GM21528 (cell line): ENCODE results near the gene OCIAD2.
"Not testable (repeated sequence)": the region's sequence is repeated elsewhere in the genome, so short reads cannot be mapped to it uniquely, and the experiment has no call there.

Experiments used
- ATAC-seq: cut with Tn5 transposase; IDR thresholded peaks from one replicate; pipeline ENCODE4 v1.9.1; 2021; ENCODE audit warnings: mild to moderate bottlenecking, moderate library complexity; ENCODE audit not compliant: unreplicated experiment, low FRiP score

OCIAD2 gene, protein sequence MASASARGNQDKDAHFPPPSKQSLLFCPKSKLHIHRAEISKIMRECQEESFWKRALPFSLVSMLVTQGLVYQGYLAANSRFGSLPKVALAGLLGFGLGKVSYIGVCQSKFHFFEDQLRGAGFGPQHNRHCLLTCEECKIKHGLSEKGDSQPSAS

DNA sequence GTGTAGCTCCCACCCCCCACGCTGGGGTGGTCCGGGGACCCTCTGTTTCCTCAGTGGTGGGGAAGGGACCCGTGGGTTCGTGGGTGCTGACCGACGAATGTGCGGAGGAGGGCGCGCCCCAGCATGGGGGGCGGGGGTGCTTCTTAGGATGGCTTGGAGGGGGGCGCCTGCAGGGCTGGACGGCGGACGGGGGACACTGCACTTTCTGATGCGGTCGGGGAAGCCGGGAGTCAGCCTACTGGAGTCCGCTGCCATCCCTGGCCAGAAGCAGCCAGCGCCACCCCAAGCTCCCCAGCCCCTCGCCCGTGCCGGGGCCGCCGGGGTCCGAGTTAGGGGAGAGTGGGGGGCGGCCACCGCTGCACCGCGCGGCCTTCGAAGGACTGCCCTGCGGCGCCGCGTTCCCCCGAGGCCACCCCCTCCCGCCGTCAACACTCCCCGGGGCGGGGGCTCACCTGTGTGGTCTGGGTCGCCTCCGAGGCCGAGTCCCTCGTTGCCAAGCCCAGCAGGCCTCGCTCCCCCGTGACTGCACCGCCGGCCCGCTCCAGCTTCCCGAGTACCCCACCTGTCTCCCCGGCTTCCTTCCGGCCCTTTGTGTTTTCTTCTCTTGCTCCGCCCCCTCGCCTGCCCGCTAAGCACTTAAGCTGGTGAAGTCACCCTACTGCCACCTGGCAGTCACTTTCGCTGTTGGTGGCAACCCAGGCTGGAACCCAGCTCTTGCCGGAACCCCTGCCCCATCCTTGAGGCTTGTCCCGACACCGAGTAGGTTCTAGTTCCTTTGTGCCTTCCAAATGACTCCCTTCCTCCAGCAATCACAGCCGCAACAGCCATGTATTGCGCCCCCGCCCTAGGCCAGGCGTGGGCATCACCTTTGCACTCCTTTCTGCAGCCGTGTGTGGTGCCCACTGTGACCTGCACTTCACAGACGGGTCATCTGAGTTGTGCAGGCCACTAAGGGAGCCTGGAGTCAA lies at the start of gene OCIAD2:
TSS of gene OCIAD2 (minus strand) at position 569 of the 968 bp plus-strand sequence. CDS start 2,225 bp downstream, outside the sequence.
- ATAC-seq, result peak; percentile 97

DNA sequence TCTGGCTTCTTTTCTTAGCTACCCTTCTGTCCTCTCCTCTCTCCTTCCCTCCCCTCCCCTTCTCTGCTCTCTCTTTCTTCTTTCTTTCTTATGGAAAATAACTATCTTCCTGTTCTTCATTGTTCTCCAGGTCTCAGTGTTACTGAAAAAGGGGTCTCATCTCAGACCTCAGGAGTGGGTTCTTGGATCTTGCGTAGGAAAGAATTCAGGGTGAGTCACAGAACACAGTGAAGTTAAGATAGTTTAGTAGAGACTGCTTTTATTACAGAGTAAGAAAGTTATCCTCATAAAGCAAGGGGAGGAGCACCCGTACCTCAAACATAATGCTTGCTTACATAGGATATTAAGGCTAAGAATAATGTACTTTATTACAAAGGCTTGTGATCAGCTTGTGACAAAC lies 47.7 kb upstream of the OCIAD2 start:
- ATAC-seq, result no peak

DNA sequence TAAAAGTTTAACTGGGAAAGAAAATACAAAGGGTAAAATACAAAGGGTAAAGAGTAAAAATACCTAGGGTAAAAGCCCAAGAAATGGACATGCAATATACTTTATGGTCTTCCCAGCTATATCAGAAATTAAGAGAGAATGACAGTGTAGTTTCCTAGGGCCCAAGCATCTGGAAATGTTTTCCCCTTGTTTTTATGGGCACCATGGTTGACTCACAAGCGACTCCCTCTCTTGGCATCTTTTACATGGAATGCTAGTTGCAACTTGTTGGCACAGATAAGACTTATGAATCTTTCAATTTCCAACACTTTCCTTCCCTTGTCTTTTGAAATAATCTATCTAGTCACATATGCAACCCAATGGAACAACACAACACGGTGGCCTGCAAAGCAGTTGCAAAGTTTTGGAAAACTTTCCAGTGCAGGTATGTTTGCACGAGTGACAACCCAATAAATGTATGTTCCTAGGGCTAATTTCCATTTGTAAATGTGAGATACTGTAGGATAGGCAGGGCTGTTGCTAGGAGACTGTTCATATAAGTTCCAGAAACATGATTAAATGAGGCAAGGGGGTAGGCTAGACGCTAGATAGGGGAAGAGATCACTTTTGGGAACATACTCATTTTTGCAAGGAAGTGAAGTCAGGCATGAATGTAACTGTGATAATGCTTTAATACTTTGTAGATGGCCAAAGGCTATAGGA lies 43.1 kb upstream of the OCIAD2 start:
- no peak for ATAC-seq

DNA sequence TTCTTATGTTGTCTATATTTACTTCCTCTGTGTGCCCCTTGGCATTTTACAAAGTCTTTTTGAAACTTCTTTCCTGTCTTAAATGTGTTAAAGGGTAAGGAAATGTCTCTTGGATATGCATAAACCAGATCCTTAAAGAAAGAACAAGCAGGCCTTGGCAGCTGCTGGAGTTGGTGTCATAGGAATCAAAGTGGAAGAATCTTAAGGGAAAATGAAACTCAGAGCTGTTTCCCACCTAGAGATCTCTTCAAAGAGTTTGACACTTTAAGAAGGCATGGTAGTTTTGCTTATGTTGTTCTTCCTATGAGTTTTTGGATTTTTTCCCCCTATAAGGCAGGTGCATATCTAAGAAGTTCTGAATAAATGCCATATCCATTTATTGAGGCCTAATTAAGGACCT lies 42.5 kb upstream of the OCIAD2 start:
- ATAC-seq, result no peak

DNA sequence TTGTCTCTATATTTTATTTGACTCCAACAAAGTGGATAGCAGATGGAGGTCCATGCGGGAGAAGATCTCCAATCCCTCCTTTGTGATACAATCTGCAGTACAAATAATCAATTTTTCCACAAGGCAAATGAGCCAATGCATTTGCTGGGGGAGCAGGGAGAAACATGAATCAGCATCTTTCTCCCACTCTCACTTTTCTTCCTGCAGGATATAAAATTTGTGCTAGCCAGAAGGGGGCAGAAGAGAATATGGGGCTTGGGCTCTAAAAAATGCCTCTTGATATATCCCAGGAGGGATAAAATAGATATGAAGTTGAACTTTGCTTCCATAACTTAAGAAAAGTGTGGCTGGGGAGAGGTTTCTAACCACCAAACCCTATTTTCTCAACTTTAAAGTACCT lies 41.2 kb upstream of the OCIAD2 start:
- ATAC-seq, result no peak

DNA sequence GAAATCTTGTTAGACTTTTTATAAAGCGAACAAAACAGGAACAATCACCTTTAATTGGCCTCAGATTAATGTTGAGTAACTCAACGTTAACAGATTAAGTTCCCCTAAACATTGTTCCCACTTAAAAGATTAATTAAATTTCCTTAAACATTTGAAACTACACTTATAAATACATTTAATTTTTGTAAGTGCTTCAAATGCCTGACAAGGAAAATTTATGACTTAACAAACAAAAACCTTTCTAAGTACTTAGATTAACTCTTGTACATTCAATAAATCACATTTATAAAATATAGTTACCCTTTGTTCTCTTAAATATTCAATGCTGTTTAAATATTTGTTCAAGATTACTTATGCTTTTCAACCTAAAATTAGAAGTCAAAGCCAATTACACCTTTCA lies 39.4 kb upstream of the OCIAD2 start:
- no peak for ATAC-seq

DNA sequence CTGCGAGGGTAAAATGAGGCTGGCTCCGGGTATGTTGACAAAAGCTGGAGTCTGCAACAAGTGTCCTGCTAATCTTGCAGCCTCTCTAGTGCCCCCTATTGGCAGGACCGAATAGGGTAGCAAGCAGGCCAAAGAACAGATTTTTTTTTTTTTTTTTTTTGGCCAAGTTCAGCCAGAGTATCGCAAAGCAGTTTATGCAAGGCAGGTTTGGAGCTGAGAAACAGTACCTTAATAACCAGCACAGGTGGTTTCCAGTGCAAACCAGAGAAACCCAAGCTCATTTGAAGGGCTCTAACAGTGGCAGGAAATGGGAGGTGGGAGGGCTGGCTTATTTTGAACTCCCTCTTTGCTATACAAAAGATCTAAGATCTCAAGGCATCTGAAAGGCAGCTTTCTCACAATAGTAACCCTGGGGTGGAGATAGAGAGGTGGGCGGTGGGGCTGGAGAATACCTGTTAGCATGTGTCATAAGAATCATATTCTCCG lies 38.2 kb upstream of the OCIAD2 start:
- no peak for ATAC-seq

DNA sequence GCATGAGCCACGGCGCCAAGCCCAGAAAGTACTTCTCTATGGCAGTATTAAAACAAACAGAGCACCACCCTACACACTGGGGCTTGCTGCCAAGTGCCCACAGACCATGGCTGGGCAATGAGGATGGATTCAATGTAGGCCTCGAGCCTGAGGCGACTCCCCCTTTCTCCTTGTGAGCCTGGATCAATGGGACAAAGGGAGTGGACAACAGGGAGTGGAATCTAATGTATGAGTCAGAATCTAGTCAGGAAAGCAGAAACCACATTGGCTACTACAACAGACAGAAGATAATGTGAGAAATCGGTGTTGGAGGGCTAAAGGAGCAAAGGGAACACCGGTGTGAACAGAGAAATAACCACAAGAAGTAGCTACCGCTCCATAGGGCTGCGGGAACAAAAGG lies 37.7 kb upstream of the OCIAD2 start:
- no peak for ATAC-seq

DNA sequence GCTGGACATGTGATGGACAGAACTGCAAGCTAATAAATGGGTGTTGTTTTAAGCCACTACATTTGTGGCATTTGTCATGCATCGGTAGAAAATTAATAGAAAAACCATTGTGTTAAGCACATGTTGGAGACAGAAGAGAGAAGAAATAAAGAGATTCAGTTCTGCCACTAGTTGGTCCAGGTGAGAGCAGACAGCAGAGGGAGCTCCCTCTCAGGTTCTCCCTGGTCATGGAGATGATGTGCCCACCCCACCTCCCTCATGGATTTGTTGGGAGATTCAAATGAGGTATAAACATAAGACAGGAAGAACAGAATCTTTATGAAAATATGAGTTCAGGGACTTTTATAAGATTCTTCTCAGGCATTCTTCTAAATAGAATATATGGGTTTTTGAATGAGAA lies 36.8 kb upstream of the OCIAD2 start:
- ATAC-seq, result no peak

DNA sequence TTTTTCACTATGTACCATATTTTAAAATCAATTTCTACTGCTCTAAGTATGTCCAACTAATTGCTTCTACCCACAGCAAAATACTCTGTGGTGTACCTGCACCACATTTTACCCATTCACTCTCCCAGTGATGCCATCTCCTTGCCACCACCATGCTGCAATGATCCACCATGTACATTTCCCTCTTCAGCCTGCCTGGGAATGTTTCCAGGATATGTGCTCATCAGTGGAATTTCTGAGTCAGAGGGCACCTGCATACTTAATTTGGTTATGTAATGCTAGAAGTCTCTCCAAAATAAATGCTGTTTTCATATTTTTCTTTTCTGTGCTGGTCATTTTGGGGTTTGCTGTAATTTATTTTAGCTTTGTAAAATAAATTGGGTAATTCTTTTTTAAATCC lies 33.2 kb upstream of the OCIAD2 start:
- no peak for ATAC-seq

DNA sequence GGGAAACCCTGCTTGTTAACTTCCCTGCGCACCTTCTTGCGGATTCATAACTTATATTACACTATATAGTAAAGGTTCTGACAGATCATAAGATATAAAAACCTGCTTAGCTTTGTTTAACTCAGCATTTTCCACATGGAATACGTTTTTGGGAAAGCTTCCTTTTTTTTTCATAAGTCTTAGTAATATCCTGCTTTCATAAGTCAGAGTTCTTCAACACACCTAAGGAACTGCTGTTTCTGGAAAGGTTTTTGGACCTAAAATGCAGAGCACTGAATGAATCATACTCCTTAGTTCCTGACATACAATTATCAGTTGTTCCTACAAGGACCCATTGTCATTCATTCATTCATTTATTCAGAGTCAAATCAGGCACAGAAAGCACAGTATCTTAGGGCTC lies 32.3 kb upstream of the OCIAD2 start:
- ATAC-seq, result no peak

DNA sequence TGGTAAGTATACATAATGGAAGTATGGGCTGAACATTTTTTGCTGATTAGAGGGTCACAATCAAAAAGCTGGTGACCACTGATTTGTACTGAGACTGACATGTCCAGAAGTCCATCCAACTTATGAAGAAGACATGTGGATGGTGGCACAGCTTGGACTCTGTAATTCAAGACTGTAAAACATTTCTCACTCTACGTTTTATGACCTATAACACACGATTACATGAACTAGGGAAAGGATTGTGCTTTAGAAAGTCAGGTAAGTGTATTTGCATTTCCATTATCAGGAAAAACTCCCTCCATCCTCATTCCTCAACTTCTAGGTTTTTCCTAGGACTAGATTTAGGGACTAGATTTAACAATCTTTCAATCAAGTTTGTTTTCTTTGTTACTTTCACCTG lies 30.5 kb upstream of the OCIAD2 start:
- no peak for ATAC-seq

DNA sequence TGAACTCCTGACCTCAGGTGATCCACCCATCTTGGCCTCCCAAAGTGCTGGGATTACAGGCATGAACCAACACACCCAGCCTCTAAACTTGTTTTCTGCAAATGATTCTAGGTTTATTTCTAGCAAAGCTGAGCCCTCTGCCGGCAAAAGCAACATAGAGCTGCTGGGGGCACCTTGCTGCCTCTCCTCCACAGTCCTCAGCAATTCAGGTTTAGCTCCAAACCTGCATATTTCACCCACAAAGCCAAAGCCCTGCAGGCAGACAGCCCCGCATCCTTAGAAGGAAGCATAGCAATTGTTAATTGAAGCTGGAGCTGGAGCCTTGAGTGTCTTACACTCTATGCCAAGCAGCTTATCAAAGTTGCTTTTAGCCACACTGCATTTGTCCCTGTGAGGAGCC lies 24.9 kb upstream of the OCIAD2 start:
- ATAC-seq, result no peak

DNA sequence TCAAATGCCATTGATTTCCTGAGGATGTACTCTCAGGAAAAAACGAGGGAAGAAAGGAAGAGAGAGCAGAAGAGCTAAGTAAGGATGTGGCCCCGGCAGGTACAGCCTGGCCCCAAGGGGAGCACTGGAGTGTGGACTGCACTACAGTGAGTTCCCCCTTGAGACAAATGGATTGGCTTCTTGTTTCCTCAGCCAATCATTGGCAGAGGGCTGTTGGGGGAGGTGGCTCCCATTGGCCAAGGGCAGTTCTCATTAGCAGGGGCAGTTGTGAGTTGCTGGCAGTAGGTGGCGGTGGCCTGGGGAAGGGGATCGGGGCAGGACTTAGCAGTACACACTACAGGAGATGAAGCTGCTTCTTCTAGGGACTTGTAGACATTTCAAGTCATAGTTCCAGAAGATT lies 24.1 kb upstream of the OCIAD2 start:
- no peak for ATAC-seq

DNA sequence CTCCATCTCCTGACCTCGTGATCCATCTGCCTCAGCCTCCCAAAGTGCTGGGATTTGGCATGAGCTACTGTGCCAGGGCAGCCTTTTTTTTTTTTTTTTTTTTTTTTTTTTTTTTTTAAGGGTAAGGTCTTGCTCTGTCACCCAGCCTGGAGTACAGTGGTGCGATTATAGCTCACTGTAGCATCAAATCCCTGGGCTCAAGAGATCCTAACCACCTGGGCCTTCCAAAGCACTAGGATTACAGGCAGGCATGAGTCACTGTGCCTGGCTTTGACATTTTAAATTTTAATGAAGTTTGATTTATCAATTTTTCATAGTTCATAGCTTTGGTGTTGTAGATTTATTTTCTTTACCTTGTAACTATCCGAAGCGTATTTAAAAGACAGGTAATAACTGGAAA lies 17.8 kb upstream of the OCIAD2 start:
- no peak for ATAC-seq

DNA sequence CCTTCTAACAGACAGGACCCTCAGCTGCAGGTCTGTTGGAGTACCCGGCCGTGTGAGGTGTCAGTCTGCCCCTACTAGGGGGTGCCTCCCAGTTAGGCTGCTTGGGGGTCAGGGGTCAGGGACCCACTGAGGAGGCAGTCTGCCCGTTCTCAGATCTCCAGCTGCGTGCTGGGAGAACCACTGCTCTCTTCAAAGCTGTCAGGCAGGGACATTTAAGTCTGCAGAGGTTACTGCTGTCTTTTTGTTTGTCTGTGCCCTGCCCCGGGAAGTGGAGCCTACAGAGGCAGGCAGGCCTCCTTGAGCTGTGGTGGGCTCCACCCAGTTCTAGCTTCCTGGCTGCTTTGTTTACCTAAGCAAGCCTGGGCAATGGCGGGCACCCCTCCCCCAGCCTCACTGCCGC lies 16.5 kb upstream of the OCIAD2 start:
- not testable (repeated sequence) for ATAC-seq

DNA sequence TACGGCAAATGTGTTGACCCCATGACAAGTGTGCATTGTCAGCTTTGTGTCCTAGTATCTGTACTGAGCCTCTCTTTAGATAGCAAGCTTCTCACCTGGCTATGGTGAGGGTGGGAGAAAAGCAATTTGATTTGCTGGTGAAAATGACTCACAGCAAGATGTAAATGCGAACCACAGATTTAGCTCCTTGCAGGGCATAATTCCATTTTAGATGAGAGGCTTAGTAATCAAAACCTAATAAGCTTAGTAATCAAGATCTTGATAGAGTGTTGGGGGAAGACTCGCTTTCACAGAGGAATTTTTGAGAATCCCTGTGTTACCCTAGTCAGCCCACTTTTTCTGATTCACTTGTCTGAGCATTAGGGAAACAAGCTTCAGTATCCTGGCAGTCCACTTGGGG lies 7.7 kb upstream of the OCIAD2 start:
- no peak for ATAC-seq

DNA sequence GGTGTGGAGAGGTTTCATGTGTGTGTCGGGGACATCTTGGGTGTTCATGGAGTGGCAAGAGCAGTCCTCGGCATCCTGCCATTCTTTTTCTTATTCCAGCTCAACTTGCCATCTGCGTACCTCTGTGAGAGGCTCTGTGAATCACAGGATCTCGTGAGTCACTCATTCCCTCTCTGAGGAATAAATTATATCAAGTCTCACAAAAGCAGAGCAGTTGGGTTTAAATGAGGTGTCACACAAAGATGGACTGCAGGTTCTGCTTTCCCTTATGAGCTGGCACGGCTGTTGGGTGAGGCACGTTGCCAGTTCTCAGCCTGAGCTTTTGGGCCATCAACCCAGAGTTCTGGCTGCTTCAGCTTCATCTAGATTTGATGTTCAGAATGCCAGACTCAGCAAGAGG lies 6.8 kb upstream of the OCIAD2 start:
- no peak for ATAC-seq

DNA sequence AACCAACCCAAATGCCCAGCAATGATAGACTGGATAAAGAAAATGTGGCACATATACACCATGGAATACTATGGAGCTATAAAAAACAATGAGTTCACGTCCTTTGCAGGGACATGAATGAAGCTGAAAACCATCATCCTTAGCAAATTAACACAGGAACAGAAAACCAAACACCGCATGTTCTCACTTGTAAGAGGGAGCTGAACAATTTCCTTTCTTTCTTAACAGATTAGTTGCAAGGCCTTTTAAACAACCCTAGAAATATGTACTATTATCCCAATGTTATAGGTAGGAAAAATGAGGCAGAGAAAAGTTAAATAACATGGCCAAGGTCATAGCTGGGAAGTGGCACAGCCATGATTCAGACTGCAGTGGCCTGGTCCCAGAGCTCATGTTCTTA lies 5.8 kb upstream of the OCIAD2 start:
- ATAC-seq, result no peak

DNA sequence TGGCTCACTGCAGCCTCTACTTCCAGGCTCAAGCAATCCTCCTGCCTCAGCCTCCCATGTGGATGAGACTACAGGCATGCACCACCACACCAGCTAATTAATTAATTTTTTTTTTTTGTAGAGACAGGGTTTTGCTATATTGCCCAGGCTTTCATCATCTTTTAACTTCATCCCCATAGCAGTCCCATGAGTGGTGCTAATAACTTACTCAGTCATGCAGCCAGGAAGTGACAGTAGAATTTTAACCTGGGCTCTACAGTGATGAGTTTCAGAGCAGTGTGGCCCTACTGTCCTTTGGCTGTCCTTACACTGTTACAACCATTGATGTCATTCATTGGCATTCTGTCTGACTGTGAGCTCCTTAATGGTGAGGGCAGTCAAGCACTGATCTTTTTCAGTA lies 3.9 kb upstream of the OCIAD2 start:
- ATAC-seq, result no peak

DNA sequence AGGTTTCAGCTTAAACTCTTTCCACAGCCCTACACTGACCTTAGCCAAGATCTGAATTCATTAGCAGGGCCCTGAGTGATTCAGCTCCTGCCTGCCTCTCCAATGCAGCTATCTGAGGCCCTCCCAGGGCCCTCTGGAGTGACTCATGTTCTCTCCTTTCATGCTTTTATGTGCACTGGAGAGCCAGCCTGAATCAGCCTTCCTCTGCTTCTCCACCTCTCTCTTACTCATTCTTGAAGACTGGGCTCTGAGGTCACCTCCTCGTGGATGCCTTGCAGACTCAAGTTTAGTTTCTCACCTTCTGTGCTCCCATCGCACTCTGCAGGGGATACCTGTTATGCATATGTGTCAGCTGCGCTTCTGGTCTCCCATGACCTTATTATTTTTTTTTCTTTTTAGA lies 3.1 kb upstream of the OCIAD2 start:
- no peak for ATAC-seq
